T-helper 1 cell treated with Interleukin-12 subunit alpha and Interleukin-12 subunit beta and Interleukin-4 antibody, amounts not matched to agents 30 μg/mL and 1 μg/mL, for 36 hours (primary cell): ENCODE results near the gene TULP4.
"Not testable (repeated sequence)": the region's sequence is repeated elsewhere in the genome, so short reads cannot be mapped to it uniquely, and the experiment has no call there.

Experiments used
- H3K27ac Mint-ChIP-seq: one replicate; pipeline ENCODE4 v1.8.0; 2021; ENCODE audit warnings: mild to moderate bottlenecking, mixed read lengths
- H3K27me3 Mint-ChIP-seq: one replicate; pipeline ENCODE4 v1.8.0; 2021; ENCODE audit warnings: low read depth, mixed read lengths
- H3K36me3 Mint-ChIP-seq: one replicate; pipeline ENCODE4 v1.8.0; 2021; ENCODE audit warnings: low read depth, mixed read lengths
- H3K4me1 Mint-ChIP-seq: one replicate; pipeline ENCODE4 v1.8.0; 2021; ENCODE audit warnings: low read depth, mixed read lengths
- H3K4me3 Mint-ChIP-seq: one replicate; pipeline ENCODE4 v1.8.0; 2021; ENCODE audit warnings: mild to moderate bottlenecking, moderate library complexity, mixed read lengths
- H3K9me3 Mint-ChIP-seq: one replicate; pipeline ENCODE4 v1.8.0; 2021; ENCODE audit warnings: mixed read lengths

The TULP4 gene

GRCh38 chr6:158445426-158446085 is 133.3 kb downstream of the TULP4 start:
- no peaks in the 10 kb centered on the region for H3K36me3 Mint-ChIP-seq

GRCh38 chr6:158448856-158449255 is 136.6 kb downstream of the TULP4 start:
- no peaks in the 10 kb centered on the region for H3K4me1 Mint-ChIP-seq
- H3K27ac Mint-ChIP-seq, result no peak overlapping the region
- H3K27me3 Mint-ChIP-seq, result no peaks in the 10 kb centered on the region
- H3K9me3 Mint-ChIP-seq, result no peaks in the 10 kb centered on the region
- H3K36me3 Mint-ChIP-seq, result peaks cover 4% of the 10 kb centered on the region
- no peak overlapping the region for H3K4me3 Mint-ChIP-seq

More at GRCh38 chr6:158445426-158446085, 133.3 kb downstream of the TULP4 start:
- no peaks in the 10 kb centered on the region for H3K4me1 Mint-ChIP-seq
- no peaks in the 10 kb centered on the region for H3K27me3 Mint-ChIP-seq
- H3K4me3 Mint-ChIP-seq, result no peak overlapping the region
- no peaks in the 10 kb centered on the region for H3K9me3 Mint-ChIP-seq
- H3K27ac Mint-ChIP-seq, result no peak overlapping the region

GRCh38 chr6:158452191-158452590 is 139.9 kb downstream of the TULP4 start:
- peaks cover 4% of the 10 kb centered on the region for H3K36me3 Mint-ChIP-seq
- no peaks in the 10 kb centered on the region for H3K27me3 Mint-ChIP-seq
- H3K9me3 Mint-ChIP-seq, result no peaks in the 10 kb centered on the region
- no peak overlapping the region for H3K4me3 Mint-ChIP-seq
- H3K4me1 Mint-ChIP-seq, result no peaks in the 10 kb centered on the region
- no peak overlapping the region for H3K27ac Mint-ChIP-seq

- Mint-ChIP-seq H3K27ac (no peak overlapping the region), H3K36me3 (peaks cover 10% of the 10 kb centered on the region), H3K9me3 (no peaks in the 10 kb centered on the region), H3K4me1 (no peaks in the 10 kb centered on the region), H3K4me3 (no peak overlapping the region), H3K27me3 (no peaks in the 10 kb centered on the region)
Measured at GRCh38 chr6:158457131-158457530, 144.9 kb downstream of the TULP4 start.

- H3K36me3 Mint-ChIP-seq, result peaks cover 6% of the 10 kb centered on the region
- H3K27ac Mint-ChIP-seq, result no peak overlapping the region
- H3K9me3 Mint-ChIP-seq, result no peaks in the 10 kb centered on the region
- H3K4me1 Mint-ChIP-seq, result no peaks in the 10 kb centered on the region
- H3K27me3 Mint-ChIP-seq, result no peaks in the 10 kb centered on the region
- H3K4me3 Mint-ChIP-seq, result no peak overlapping the region
Measured at GRCh38 chr6:158457616-158458278, 145.5 kb downstream of the TULP4 start.

- Mint-ChIP-seq H3K9me3 (no peaks in the 10 kb centered on the region), H3K27me3 (no peaks in the 10 kb centered on the region), H3K4me1 (no peaks in the 10 kb centered on the region), H3K4me3 (no peak overlapping the region), H3K27ac (no peak overlapping the region), H3K36me3 (peaks cover 6% of the 10 kb centered on the region)
Measured at GRCh38 chr6:158459726-158460125, 147.5 kb downstream of the TULP4 start.

GRCh38 chr6:158460602-158461169 is 148.4 kb downstream of the TULP4 start:
- Mint-ChIP-seq H3K27me3 (no peaks in the 10 kb centered on the region), H3K9me3 (no peaks in the 10 kb centered on the region), H3K4me3 (no peak overlapping the region), H3K4me1 (no peaks in the 10 kb centered on the region), H3K36me3 (peaks cover 6% of the 10 kb centered on the region), H3K27ac (no peak overlapping the region)

- Mint-ChIP-seq H3K27me3 (no peaks in the 10 kb centered on the region), H3K4me3 (no peak overlapping the region), H3K9me3 (no peaks in the 10 kb centered on the region), H3K27ac (no peak overlapping the region), H3K36me3 (peaks cover 6% of the 10 kb centered on the region), H3K4me1 (no peaks in the 10 kb centered on the region)
Measured at GRCh38 chr6:158461954-158462353, 149.7 kb downstream of the TULP4 start.

- H3K4me3 Mint-ChIP-seq, result no peak overlapping the region
- peaks cover 3% of the 10 kb centered on the region for H3K36me3 Mint-ChIP-seq
- H3K27ac Mint-ChIP-seq, result no peak overlapping the region
- no peaks in the 10 kb centered on the region for H3K9me3 Mint-ChIP-seq
- H3K4me1 Mint-ChIP-seq, result no peaks in the 10 kb centered on the region
- H3K27me3 Mint-ChIP-seq, result no peaks in the 10 kb centered on the region
Measured at GRCh38 chr6:158464483-158464882, 152.2 kb downstream of the TULP4 start.

GRCh38 chr6:158465257-158465656 is 153.0 kb downstream of the TULP4 start:
- Mint-ChIP-seq H3K27ac (no peak overlapping the region), H3K27me3 (no peaks in the 10 kb centered on the region), H3K9me3 (no peaks in the 10 kb centered on the region), H3K4me3 (no peak overlapping the region), H3K4me1 (no peaks in the 10 kb centered on the region), H3K36me3 (peaks cover 3% of the 10 kb centered on the region)

GRCh38 chr6:158465747-158466146 is 153.5 kb downstream of the TULP4 start:
- H3K9me3 Mint-ChIP-seq, result no peaks in the 10 kb centered on the region
- H3K4me3 Mint-ChIP-seq, result no peak overlapping the region
- no peak overlapping the region for H3K27ac Mint-ChIP-seq
- H3K4me1 Mint-ChIP-seq, result peaks cover 2% of the 10 kb centered on the region
- no peaks in the 10 kb centered on the region for H3K27me3 Mint-ChIP-seq
- peaks cover 4% of the 10 kb centered on the region for H3K36me3 Mint-ChIP-seq

- H3K9me3 Mint-ChIP-seq, result no peaks in the 10 kb centered on the region
- H3K27me3 Mint-ChIP-seq, result no peaks in the 10 kb centered on the region
- peaks cover 3% of the 10 kb centered on the region for H3K36me3 Mint-ChIP-seq
- H3K4me1 Mint-ChIP-seq, result peaks cover 3% of the 10 kb centered on the region
- H3K27ac Mint-ChIP-seq, result no peak overlapping the region
- no peak overlapping the region for H3K4me3 Mint-ChIP-seq
Measured at GRCh38 chr6:158467923-158468322, 155.7 kb downstream of the TULP4 start.

GRCh38 chr6:158468666-158469065 is 156.4 kb downstream of the TULP4 start:
- no peak overlapping the region for H3K27ac Mint-ChIP-seq
- H3K9me3 Mint-ChIP-seq, result no peaks in the 10 kb centered on the region
- peaks cover 3% of the 10 kb centered on the region for H3K4me1 Mint-ChIP-seq
- H3K4me3 Mint-ChIP-seq, result no peak overlapping the region
- H3K36me3 Mint-ChIP-seq, result peaks cover 3% of the 10 kb centered on the region
- no peaks in the 10 kb centered on the region for H3K27me3 Mint-ChIP-seq

- H3K36me3 Mint-ChIP-seq, H3K27ac Mint-ChIP-seq, H3K4me1 Mint-ChIP-seq, H3K4me3 Mint-ChIP-seq, H3K27me3 Mint-ChIP-seq, H3K9me3 Mint-ChIP-seq: not testable (repeated sequence)
Measured at GRCh38 chr6:158470023-158470422, 157.8 kb downstream of the TULP4 start.

GRCh38 chr6:158471339-158471738 is 159.1 kb downstream of the TULP4 start:
- H3K27ac Mint-ChIP-seq, result no peak overlapping the region
- H3K27me3 Mint-ChIP-seq, result no peaks in the 10 kb centered on the region
- peaks cover 3% of the 10 kb centered on the region for H3K4me1 Mint-ChIP-seq
- no peak overlapping the region for H3K4me3 Mint-ChIP-seq
- no peaks in the 10 kb centered on the region for H3K9me3 Mint-ChIP-seq
- peaks cover 3% of the 10 kb centered on the region for H3K36me3 Mint-ChIP-seq
